Midbrain (tissue), 1 donor: ENCODE results near the gene CYP2R1.
"Not testable (repeated sequence)": the region's sequence is repeated elsewhere in the genome, so short reads cannot be mapped to it uniquely, and the experiment has no call there.

ENCODE experiments used
- DNase-seq: peaks from one replicate; lab custom pipeline; 2025; lab: John Stamatoyannopoulos, UW

Gene CYP2R1

GRCh38 chr11:14892577-14892976 lies 546 bp upstream of the CYP2R1 start:
- no peak for DNase-seq

- DNase-seq = peak; percentile 85
Observed at GRCh38 chr11:14891143-14892035, 642 bp downstream of the CYP2R1 start.

GRCh38 chr11:14886513-14886912 lies 5.5 kb downstream of the CYP2R1 start:
- no peak for DNase-seq

DNA sequence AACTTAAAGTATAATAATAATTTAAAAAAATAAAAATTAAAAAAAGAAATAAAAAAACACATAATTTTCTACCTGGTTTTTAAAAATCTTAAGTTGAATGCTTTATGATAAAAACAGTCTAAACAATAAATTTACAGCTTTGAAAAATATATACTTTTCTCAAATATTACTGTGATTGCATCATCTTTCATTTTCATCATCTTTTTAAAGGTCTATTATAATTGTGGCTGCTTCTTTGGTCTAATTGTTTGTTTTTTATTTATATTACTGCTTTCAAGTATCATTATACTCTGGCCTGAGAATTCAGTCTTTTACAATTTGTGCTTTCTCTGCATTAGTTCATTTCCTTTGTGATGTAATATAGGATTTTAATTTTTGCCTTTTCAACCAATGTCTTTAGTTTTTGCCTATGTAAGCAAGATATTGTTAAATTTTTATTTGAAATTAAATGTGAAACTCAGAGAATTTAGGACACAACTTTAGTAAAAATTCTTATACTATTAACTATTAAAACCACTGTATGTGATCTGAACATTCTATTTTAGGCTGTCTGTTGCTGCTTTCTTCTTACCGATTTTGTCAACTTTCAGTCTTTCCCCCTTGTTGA lies 7.3 kb downstream of the CYP2R1 start:
- no peak for DNase-seq

- not testable (repeated sequence) for DNase-seq
Observed at GRCh38 chr11:14883683-14884082, 8.3 kb downstream of the CYP2R1 start.

GRCh38 chr11:14882196-14882595 lies 9.8 kb downstream of the CYP2R1 start:
- DNase-seq = no peak

DNA sequence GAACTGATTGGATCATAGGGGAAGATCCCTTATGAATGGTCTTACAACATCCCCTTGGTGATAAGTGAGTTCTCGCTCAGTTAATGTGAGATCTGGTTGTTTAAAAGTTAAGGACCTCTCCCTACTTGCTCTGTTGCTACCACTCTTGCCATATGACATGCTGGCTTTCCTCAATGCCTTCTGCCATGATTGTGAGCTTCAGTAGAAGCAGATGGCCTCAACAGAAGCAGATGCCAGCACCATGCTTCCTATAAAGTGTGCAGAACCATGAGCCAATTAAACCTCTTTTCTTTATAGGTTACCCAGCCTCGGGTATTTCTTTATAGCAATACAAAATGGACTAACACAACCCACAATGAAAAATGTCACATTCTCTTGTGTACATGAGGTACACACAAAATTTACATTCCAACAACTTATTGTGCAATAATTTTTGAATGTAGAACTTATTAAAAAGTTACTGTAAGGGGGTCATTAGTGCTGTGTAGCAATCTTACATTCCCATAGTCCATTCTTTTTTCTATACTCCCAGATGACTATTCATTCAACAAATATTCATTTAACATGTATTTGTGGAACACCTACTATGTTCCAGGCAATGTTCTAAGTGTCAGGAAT lies 10.3 kb downstream of the CYP2R1 start:
- no peak for DNase-seq

- DNase-seq = no peak
Observed at GRCh38 chr11:14875163-14875562, 16.9 kb downstream of the CYP2R1 start.

- DNase-seq = no peak
Observed at GRCh38 chr11:14873632-14874031, 18.4 kb downstream of the CYP2R1 start.

GRCh38 chr11:14872032-14872431 lies 20.0 kb downstream of the CYP2R1 start:
- no peak for DNase-seq

- not testable (repeated sequence) for DNase-seq
Observed at GRCh38 chr11:14863775-14864174, 28.3 kb downstream of the CYP2R1 start.

- no peak for DNase-seq
Observed at GRCh38 chr11:14861680-14862079, 30.4 kb downstream of the CYP2R1 start.

GRCh38 chr11:14860511-14860910 lies 31.5 kb downstream of the CYP2R1 start:
- no peak for DNase-seq

GRCh38 chr11:14858404-14858803 lies 33.6 kb downstream of the CYP2R1 start:
- no peak for DNase-seq

DNA sequence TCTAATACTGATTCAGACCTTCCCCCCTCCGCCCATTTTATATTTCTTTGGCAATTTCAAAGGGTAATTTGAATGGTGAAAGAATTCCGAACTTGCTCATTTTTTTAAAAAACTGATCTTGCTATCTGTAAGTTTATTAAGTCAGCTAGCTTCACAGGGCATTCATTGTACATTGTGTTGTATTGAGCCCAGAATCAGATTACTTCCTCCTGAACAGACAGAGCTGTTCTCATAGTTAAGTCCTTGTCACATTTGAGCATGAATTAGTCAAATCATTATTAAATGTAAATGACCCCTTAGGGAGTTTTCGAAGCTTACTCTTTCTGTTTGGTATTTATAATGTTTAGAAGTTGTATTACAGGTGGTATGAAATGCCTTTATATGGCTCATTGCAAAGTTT lies 34.4 kb downstream of the CYP2R1 start:
- no peak for DNase-seq

- DNase-seq = no peak
Observed at GRCh38 chr11:14855890-14856289, 36.1 kb downstream of the CYP2R1 start.

DNA sequence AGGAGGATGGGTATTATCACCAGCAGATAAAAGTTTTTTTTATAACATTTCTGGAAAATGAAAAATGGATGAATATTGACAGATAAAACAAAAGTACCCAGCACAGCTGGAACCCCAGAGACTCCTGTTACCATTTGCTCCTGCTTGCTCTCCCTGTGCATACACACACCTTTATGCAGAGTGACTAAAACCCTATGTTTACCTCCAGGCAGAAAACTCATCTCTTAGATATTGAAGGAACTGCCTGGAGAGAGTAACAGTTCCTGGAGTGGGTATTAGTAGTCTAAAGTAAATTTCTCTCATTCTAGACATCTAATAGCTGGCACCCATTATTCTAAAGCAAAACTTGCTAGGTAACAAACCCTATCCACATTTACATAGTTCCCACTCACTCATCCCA lies 38.0 kb downstream of the CYP2R1 start:
- no peak for DNase-seq

- no peak for DNase-seq
Observed at GRCh38 chr11:14852571-14853177, 39.4 kb downstream of the CYP2R1 start.

GRCh38 chr11:14842002-14842401 lies 50.0 kb downstream of the CYP2R1 start:
- no peak for DNase-seq

DNA sequence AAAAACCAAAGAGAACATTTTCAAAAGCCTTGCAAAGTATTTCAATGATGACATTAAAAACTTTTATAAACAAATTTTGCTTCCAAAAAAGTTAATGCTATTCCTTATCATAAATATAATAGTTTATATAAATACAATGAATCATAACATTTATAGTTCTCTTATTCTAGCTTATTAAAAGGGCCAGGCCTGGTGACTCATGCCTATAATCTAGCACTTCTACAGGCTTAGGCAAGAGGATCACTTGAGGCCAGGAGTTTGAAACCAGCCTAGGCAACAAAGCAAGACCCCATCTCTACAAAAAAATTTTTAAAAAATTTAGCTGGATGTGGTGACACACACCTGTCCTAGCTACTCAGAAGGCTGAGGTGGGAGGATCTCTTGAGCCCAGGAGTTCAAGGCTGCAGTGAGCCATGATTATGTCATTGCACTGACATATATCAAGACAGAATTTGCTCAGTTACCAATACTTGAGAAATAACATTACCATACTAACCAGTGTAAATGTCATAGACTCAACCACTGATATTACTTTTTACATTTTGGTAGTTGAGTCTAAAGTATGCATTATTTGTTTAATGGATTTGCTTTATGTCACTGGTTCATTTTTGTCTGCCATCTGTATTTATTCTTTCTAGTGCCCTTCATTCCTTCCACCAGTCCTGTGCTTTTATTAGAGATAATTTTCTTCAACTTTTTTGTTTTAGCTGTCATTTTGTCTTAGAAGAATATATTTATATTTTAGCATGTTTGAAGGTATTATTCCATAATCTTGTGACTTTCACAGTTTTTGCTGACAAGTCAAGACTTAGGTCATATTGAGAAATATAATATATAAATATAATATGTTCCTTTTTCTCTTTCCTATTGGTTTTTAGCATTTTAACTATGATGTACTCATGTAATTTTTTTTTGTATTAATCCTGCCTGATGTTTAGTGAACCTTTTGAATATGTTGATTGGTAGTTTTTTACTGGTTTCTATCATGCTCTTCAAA lies 56.2 kb downstream of the CYP2R1 start:
- no peak for DNase-seq
